Ovary (tissue), 9 donors: ENCODE measurements around the gene BICRAL. TPM values are rescaled to one million over a fixed set of nuclear protein-coding genes. Genes with fewer than 3 reads are reported as not detected.
A peak's percentile ranks its signal among the peaks of the same experiment; 100 is the strongest.
"Not testable (repeated sequence)": the region's sequence is repeated elsewhere in the genome, so short reads cannot be mapped to it uniquely, and the experiment has no call there.

Source experiments
- DNase-seq, 5 donors: peaks; one replicate each; pipeline ENCODE4 v3.0.0-alpha.2; 2019 to 2020
- H3K27ac ChIP-seq, 2 donors: fragments of 200-600 bp; one replicate each; pipeline versions ENCODE4 v1.5.1 to v1.8.0; 2019 to 2022
- H3K27me3 ChIP-seq: fragments of 200-600 bp; one replicate; pipeline ENCODE4 v1.8.0; 2022
- H3K36me3 ChIP-seq: fragments of 200-600 bp; sonication (generic); one replicate; pipeline ENCODE4 v1.5.1; 2019
- H3K4me1 ChIP-seq: one replicate; pipeline ENCODE4 v1.8.1; 2013; ENCODE audit warnings: mild to moderate bottlenecking, moderate library complexity; ENCODE audit not compliant: insufficient read depth
- H3K4me3 ChIP-seq: fragments of 200-600 bp; sonication (generic); one replicate; pipeline ENCODE4 v1.5.1; 2017
- H3K9me3 ChIP-seq, 2 donors: fragments of 200-600 bp in 1 of 2; sonication (generic) in 1 of 2; one replicate each; pipeline versions ENCODE4 v1.5.1 to v1.8.1; 2013 to 2019; ENCODE audit warnings: mild to moderate bottlenecking in 1 of 2, moderate library complexity in 1 of 2
- CTCF ChIP-seq, 3 donors: fragments of 450-650 bp in 2 of 3; fragments of 200-600 bp in 1 of 3; IDR thresholded peaks; one replicate each; pipeline versions ENCODE4 v1.5.1 to v1.8.0; 2016 to 2022; ENCODE audit warnings: antibody characterized with exemption in 3 of 3, mild to moderate bottlenecking in 1 of 3
- EP300 ChIP-seq: sonication (generic); formaldehyde crosslinking; IDR thresholded peaks from one replicate; pipeline ENCODE4 v1.6.1; 2017; ENCODE audit warnings: antibody characterized with exemption
- POLR2A ChIP-seq: fragments of 450-650 bp; IDR thresholded peaks from one replicate; pipeline ENCODE4 v1.6.1; 2017; ENCODE audit warnings: antibody characterized with exemption, mild to moderate bottlenecking, moderate library complexity
- WGBS, 3 donors: extraction: QIAGEN DNeasy Blood & Tissue Kit in 1 of 3; methylation state at CpG; one replicate each; pipeline versions ENCODE4 v1.1.5 to v1.1.7; 2013 to 2017; 5-methylcytosine and 5-hydroxymethylcytosine counted together
- intact Hi-C, 4 donors: fragments of 100-400 bp; cut with DNase I; formaldehyde crosslinking; loops; one replicate each; pipeline versions ENCODE4 v1.11.0 to v1.15.1; 2022 to 2023
- polyA plus RNA-seq, 2 donors: library from polyadenylated mRNA; stranded (reverse); fragments of 200-250 nt in 1 of 2; fragments of 350-450 nt in 1 of 2; fragmentation: Illumina TruSeq in 1 of 2; extraction: RNeasy Lipid Tissue Mini Kit (QIAGEN cat#74804) in 1 of 2; gene quantifications; one replicate each; pipeline ENCODE4 v1.2.3, GENCODE V29; 2013 to 2014
- total RNA-seq, 7 donors: library from RNA; depleted of rRNA in 2 of 7; stranded (reverse); fragments of >200 nt in 2 of 7; fragmentation: NEBNext Ultra II Directional in 3 of 7; extraction: Animal tissue kit (Norgen Biotek cat#: 25700) in 3 of 7; gene quantifications; one replicate each; pipeline versions ENCODE4 v1.1.0 to v1.2.4, GENCODE V29; 2016 to 2023
- donor health status: DM: no; HTN: no; CAD: no; lungs with moderate emphysema.
- donor health status: DM: no; HTN: no; CAD: no.
- donor health status: Bipolar disorder and iron deficiency.
- donor health status: DM: yes; HTN: yes; CAD: no.
- donor health status: DM: no; HTN: no; CAD: no.
- donor health status: DM: yes; HTN: yes; CAD: no.

BICRAL gene
- total and polyA plus RNA-seq, 9 donors = 10.5 to 27.1 (median 24.9) TPM

GRCh38 chr6:42889815-42890214 lies 108.0 kb downstream of the BICRAL start:
- no peaks in the 10 kb centered on the region for H3K27me3 ChIP-seq
- 39 to 49% (median 46%) methylated on average over 4 of the region's 4 CpGs for WGBS, 3 donors
- intact Hi-C loops = loop anchor here in 2 of 4 donors (5.0 kb wide), 2 partner anchors 228 to 1103 kb away; partner anchors contain the start of gene TOMM6 (in 1 of the 2)
- no peak overlapping the region for H3K27ac ChIP-seq
- no peak for DNase-seq
- H3K36me3 ChIP-seq = no peaks in the 10 kb centered on the region
- H3K9me3 ChIP-seq = no peaks in the 10 kb centered on the region
- H3K4me1 ChIP-seq = no peaks in the 10 kb centered on the region
- peak overlapping the region; percentile 79 for H3K4me3 ChIP-seq
- no peak for TF ChIP-seq EP300
- TF ChIP-seq CTCF (IDR thresholded peaks at IDR 0.05) = no peak
- TF ChIP-seq POLR2A = no peak

GRCh38 chr6:42890311-42891198 lies 108.7 kb downstream of the BICRAL start:
- intact Hi-C loops = loop anchor here in 2 of 4 donors (5.0 kb wide), 2 partner anchors 228 to 1103 kb away; partner anchors contain the start of gene TOMM6 (in 1 of the 2)
- DNase-seq = peak; percentile 88 to 92 (median 92)
- no peaks in the 10 kb centered on the region for H3K36me3 ChIP-seq
- 0 to 1% (median 0%) methylated on average over 63 of the region's 63 CpGs for WGBS, 3 donors
- H3K4me3 ChIP-seq = peak overlapping the region; percentile 79
- H3K9me3 ChIP-seq = no peaks in the 10 kb centered on the region
- H3K27me3 ChIP-seq = no peaks in the 10 kb centered on the region
- H3K27ac ChIP-seq = peak overlapping the region; percentile 59 to 79
- no peaks in the 10 kb centered on the region for H3K4me1 ChIP-seq
- TF ChIP-seq EP300 (no peak), POLR2A (no peak), CTCF (IDR thresholded peaks at IDR 0.05) (no peak)

- intact Hi-C loops = loop anchor here in 2 of 4 donors (5.0 kb wide), 2 partner anchors 229 to 1104 kb away; partner anchors contain the start of gene TOMM6 (in 1 of the 2)
- H3K36me3 ChIP-seq = no peaks in the 10 kb centered on the region
- WGBS, 3 donors = 27 to 42% (median 35%) methylated on average over 17 of the region's 17 CpGs
- H3K27me3 ChIP-seq = no peaks in the 10 kb centered on the region
- no peak for DNase-seq
- peak overlapping the region in 1 of 2 donors; percentile 79 for H3K27ac ChIP-seq
- H3K9me3 ChIP-seq = no peaks in the 10 kb centered on the region
- no peaks in the 10 kb centered on the region for H3K4me1 ChIP-seq
- no peak for TF ChIP-seq POLR2A
- no peak for TF ChIP-seq CTCF (IDR thresholded peaks at IDR 0.05)
- no peak for TF ChIP-seq EP300
- peak overlapping the region; percentile 79 for H3K4me3 ChIP-seq
Measured at GRCh38 chr6:42891199-42891722, 109.4 kb downstream of the BICRAL start.

GRCh38 chr6:42894041-42894828 lies 112.4 kb downstream of the BICRAL start:
- 49 to 53% (median 52%) methylated on average over 19 of the region's 19 CpGs for WGBS, 3 donors
- not testable (repeated sequence) for DNase-seq

More at GRCh38 chr6:42894041-42894828, 112.4 kb downstream of the BICRAL start:
- H3K4me1 ChIP-seq, H3K4me3 ChIP-seq, H3K27me3 ChIP-seq, H3K27ac ChIP-seq, H3K9me3 ChIP-seq, H3K36me3 ChIP-seq: not testable (repeated sequence)
- intact Hi-C loops = loop anchor here in 2 of 4 donors (5.0 kb wide), 2 partner anchors 232 to 1107 kb away; partner anchors contain the start of gene TOMM6 (in 1 of the 2)
